ENCODE results near the gene CHRNA7. TPM values are rescaled to one million over a fixed set of nuclear protein-coding genes. Genes with fewer than 3 reads are reported as not detected.

CHRNA7 gene
- total RNA-seq, 4 donors from 2014 or later, result 0.68 to 2.1 (median 1.5) TPM

DNA sequence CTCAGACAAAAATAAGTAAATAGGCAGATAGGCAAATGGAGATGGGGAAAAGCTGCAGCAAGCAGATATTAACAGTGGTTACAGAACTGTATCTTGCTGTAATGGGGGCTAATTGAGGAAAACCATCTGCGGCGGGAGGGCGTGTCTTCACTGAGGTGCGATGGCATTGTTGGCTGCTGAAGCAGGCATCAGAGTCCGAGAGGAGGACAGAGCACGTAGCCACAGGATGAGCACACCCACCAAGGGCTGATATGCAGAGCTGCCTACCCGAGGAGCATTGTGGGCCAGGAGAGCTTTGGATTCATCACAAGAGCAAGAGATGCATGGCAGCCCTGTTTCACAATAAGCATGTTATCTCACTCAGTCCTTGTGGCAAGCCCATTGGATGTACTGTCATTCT is 30.4 kb downstream of the CHRNA7 start:
- Histone ChIP-seq H3K9me3 (no peaks in the 10 kb centered on the region), H3K27me3 (no peaks in the 10 kb centered on the region), H3K27ac (no peak overlapping the region), H3K4me3 (no peak overlapping the region), H3K36me3 (no peaks in the 10 kb centered on the region), H3K4me1 (no peaks in the 10 kb centered on the region)
- TF ChIP-seq, protein P1, sequence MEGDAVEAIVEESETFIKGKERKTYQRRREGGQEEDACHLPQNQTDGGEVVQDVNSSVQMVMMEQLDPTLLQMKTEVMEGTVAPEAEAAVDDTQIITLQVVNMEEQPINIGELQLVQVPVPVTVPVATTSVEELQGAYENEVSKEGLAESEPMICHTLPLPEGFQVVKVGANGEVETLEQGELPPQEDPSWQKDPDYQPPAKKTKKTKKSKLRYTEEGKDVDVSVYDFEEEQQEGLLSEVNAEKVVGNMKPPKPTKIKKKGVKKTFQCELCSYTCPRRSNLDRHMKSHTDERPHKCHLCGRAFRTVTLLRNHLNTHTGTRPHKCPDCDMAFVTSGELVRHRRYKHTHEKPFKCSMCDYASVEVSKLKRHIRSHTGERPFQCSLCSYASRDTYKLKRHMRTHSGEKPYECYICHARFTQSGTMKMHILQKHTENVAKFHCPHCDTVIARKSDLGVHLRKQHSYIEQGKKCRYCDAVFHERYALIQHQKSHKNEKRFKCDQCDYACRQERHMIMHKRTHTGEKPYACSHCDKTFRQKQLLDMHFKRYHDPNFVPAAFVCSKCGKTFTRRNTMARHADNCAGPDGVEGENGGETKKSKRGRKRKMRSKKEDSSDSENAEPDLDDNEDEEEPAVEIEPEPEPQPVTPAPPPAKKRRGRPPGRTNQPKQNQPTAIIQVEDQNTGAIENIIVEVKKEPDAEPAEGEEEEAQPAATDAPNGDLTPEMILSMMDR (IDR thresholded peaks at IDR 0.05), result no peak
- no peak for TF ChIP-seq POLR2A (IDR thresholded peaks at IDR 0.05)
- intact Hi-C loops (cut with DNase I), result no loop called here
- no peak for DNase-seq
- WGBS, 2 donors, result 88 to 97% methylated on average over 6 to 7 of the region's 7 CpGs

- WGBS, 2 donors, result 79 to 94% methylated on average over 1 of the region's 1 CpG
- no peaks in the 10 kb centered on the region for H3K27me3 ChIP-seq
- intact Hi-C loops (cut with DNase I), result no loop called here
Measured at GRCh38 chr15:32067115-32067514, 36.8 kb downstream of the CHRNA7 start.

DNA sequence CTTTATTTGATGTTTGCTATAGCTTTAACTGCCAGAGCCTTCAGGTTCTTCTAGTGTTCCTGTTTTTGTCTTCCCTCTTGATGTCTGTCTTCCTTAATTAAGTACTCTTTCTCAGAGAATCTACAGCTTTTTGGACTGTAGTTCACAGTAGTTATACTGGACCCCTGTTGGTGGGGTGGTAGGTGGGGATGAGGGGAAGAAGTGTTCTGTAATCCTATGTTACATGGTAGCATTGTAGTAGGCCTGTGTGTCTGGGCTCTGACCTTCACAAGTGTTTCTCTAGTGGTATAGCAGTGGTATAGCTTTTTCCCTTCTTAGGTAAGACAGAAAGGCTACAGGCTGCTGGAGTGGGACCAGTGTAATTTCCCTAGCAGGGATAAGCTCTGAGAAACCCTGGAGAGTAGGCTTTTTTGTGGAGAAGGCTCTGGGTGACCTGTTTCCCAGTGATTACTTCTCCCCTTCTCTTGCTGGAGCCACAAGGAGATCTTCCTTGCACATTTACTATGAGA is 59.6 kb downstream of the CHRNA7 start:
- no peaks in the 10 kb centered on the region for H3K4me1 ChIP-seq
- H3K9me3 ChIP-seq, result no peaks in the 10 kb centered on the region
- H3K27ac ChIP-seq, result no peak overlapping the region
- no peaks in the 10 kb centered on the region for H3K36me3 ChIP-seq
- no peaks in the 10 kb centered on the region for H3K27me3 ChIP-seq
- H3K4me3 ChIP-seq, result no peak overlapping the region
- no peak for TF ChIP-seq POLR2A (IDR thresholded peaks at IDR 0.05)
- TF ChIP-seq, protein P1 (IDR thresholded peaks at IDR 0.05), result no peak
- DNase-seq, result no peak
- intact Hi-C loops (cut with DNase I), result no loop called here

More at GRCh38 chr15:32067115-32067514, 36.8 kb downstream of the CHRNA7 start:
- TF ChIP-seq POLR2A (IDR thresholded peaks at IDR 0.05), result no peak
- TF ChIP-seq, protein P1 (IDR thresholded peaks at IDR 0.05), result no peak
- H3K4me1 ChIP-seq, result no peaks in the 10 kb centered on the region
- H3K36me3 ChIP-seq, result no peaks in the 10 kb centered on the region
- peaks cover 0 to 24% (median 7%) of the 10 kb centered on the region in 3 donors for H3K9me3 ChIP-seq
- DNase-seq, result no peak
- H3K27ac ChIP-seq, result no peak overlapping the region
- no peak overlapping the region for H3K4me3 ChIP-seq

DNA sequence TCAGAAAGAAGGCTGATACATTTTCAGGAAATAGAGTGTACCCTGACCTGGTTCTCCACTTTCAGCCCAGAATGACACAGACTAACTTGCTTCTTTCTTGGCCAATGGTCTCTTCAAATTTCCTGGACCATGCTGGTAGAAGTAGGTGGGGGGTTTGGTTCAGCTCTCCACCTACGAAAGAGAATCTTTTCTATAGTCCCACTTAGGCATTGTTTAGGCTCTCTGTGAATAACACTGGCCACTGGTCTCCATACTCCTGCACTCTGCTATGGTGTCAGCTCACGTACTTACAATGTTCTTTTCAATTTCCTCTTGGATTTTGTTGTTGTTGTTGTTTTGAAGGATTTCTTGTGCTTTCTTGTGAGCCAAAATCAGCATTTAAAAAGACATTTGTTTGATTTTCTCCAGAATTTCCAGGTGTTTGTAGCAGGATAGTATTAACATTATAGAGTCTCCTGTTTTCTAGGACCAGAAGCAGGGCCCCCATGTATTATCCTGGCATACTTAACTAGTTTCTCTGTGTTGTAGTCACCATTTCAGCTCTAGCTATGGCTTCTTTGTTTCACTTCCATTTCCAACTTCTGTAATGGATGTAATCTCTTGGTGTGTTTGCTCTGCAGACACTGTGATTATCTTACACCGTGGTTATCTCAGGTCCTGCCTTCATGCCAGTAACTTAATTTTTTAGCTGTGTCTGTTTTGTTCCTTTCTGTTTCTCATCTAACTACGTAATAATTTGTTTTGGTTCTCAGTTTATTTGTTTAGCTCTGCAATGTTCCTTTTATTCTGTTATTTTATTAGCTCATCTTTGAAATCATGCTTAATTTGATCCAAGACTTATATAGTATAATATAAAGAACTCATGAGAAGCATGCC is 61.4 kb downstream of the CHRNA7 start:
- Histone ChIP-seq H3K9me3 (no peaks in the 10 kb centered on the region), H3K4me1 (no peaks in the 10 kb centered on the region), H3K36me3 (no peaks in the 10 kb centered on the region), H3K27me3 (no peaks in the 10 kb centered on the region), H3K27ac (no peak overlapping the region), H3K4me3 (no peak overlapping the region)
- TF ChIP-seq, protein P1 (IDR thresholded peaks at IDR 0.05), result no peak
- no peak for TF ChIP-seq POLR2A (IDR thresholded peaks at IDR 0.05)
- no peak for DNase-seq
- WGBS, 2 donors, result 53 to 63% methylated on average over 4 of the region's 4 CpGs
- intact Hi-C loops (cut with DNase I), result no loop called here

DNA sequence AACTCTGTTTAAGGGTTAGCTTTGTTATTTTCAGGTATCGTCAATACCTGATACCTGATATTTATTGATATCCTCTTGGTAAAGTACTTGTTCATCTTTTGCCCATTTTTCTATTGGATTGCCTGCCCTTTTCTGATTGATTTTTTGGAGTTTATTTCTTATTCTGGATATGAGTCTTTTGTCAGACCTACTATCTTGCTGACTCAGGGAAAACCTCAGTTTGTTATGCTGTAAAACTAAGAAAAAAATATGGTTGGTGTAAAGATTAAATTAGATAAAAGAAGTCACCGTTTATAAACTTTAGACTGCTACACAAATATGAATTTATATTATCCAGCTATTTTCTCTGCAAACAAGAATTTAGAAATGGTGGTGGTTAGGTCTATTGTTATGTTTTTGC is 65.9 kb downstream of the CHRNA7 start:
- peaks cover 0 to 11% (median 0%) of the 10 kb centered on the region in 4 donors for H3K27me3 ChIP-seq
- H3K4me3 ChIP-seq, result no peak overlapping the region
- no peaks in the 10 kb centered on the region for H3K36me3 ChIP-seq
- no peak for DNase-seq
- WGBS, 2 donors, result 64 to 83% methylated on average over 2 of the region's 2 CpGs
- no peaks in the 10 kb centered on the region for H3K9me3 ChIP-seq
- TF ChIP-seq, protein P1 (IDR thresholded peaks at IDR 0.05), result no peak
- TF ChIP-seq POLR2A (IDR thresholded peaks at IDR 0.05), result no peak
- intact Hi-C loops (cut with DNase I), result no loop called here
- H3K4me1 ChIP-seq, result no peaks in the 10 kb centered on the region
- H3K27ac ChIP-seq, result no peak overlapping the region

All from esophagus squamous epithelium (tissue), 5 donors.